Right lobe of liver (tissue), 4 donors: ENCODE data around the gene IQGAP3.

Experiments
- POLR2A ChIP-seq: fragments of 450-650 bp; IDR thresholded peaks from one replicate; pipeline ENCODE4 v1.6.1; 2017; ENCODE audit warnings: antibody characterized with exemption, mild to moderate bottlenecking
- TF ChIP-seq, protein P1 (sequence below), 4 donors: fragments of 200-600 bp in 3 of 4; fragments of 450-650 bp in 1 of 4; IDR thresholded peaks; one replicate each; pipeline versions ENCODE4 v1.5.1 to v1.8.0; 2016 to 2022; ENCODE audit warnings: antibody characterized with exemption in 4 of 4, mild to moderate bottlenecking in 2 of 4
- donor health status: DM: no; HTN: no; CAD: no.
- donor health status: DM: no; HTN: no; CAD: no.
- donor health status: DM: no; HTN: yes; CAD: no.

DNA sequence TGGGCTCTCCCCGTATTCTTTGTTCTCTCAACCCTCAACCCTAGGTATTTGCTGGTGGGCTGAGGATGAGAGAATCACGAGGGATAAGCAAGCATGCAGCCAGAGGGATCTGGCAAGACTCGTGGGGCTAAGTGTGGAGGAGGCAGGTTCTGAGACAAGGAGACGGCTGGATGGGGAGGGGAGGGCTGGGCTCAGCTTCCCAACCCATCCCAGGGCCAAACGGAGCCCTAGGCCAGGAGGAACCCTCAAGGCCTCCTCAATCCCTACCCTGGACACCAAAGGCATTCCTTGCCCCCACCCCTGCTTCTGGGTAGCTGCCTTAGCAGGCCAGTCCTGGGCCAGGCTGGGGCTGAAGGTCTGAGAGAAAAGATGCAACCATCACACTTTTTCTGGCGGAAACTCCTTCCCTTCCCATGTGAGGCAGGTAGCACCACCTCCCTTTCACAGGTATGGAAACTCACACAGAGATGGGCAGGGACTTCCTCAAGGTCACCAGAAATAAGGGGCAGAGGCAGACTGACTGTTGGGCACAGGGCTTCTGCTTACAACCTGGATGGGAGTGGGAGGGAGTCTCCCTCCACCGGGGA lies 78.0 kb downstream of the IQGAP3 start:
- TF ChIP-seq, protein P1, sequence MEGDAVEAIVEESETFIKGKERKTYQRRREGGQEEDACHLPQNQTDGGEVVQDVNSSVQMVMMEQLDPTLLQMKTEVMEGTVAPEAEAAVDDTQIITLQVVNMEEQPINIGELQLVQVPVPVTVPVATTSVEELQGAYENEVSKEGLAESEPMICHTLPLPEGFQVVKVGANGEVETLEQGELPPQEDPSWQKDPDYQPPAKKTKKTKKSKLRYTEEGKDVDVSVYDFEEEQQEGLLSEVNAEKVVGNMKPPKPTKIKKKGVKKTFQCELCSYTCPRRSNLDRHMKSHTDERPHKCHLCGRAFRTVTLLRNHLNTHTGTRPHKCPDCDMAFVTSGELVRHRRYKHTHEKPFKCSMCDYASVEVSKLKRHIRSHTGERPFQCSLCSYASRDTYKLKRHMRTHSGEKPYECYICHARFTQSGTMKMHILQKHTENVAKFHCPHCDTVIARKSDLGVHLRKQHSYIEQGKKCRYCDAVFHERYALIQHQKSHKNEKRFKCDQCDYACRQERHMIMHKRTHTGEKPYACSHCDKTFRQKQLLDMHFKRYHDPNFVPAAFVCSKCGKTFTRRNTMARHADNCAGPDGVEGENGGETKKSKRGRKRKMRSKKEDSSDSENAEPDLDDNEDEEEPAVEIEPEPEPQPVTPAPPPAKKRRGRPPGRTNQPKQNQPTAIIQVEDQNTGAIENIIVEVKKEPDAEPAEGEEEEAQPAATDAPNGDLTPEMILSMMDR (IDR thresholded peaks at IDR 0.05), result no peak
- no peak for TF ChIP-seq POLR2A
